Lower lobe of right lung (tissue), 2 donors: Measurements from ENCODE around the gene DCAF6. TPM values are rescaled to one million over a fixed set of nuclear protein-coding genes. Genes with fewer than 3 reads are reported as not detected.
A peak's percentile ranks its signal among the peaks of the same experiment; 100 is the strongest.

ENCODE experiments used
- ATAC-seq, 2 donors: fragments of 200-7000 bp; cut with Tn5 transposase; one replicate each; pipeline ENCODE4 v1.9.1; 2020 to 2022; ENCODE audit warnings: mild to moderate bottlenecking in 2 of 2, moderate library complexity in 2 of 2
- DNase-seq: peaks from one replicate; pipeline ENCODE4 v3.0.0-alpha.2; 2020
- H3K27ac ChIP-seq: fragments of 200-600 bp; one replicate; pipeline ENCODE4 v1.8.0; 2022
- H3K27me3 ChIP-seq: fragments of 200-600 bp; one replicate; pipeline ENCODE4 v1.8.0; 2022; ENCODE audit warnings: low read depth
- H3K36me3 ChIP-seq: fragments of 200-600 bp; one replicate; pipeline ENCODE4 v1.8.0; 2022; ENCODE audit warnings: mild to moderate bottlenecking
- H3K4me1 ChIP-seq: fragments of 200-600 bp; one replicate; pipeline ENCODE4 v1.8.0; 2022
- H3K4me3 ChIP-seq: fragments of 200-600 bp; one replicate; pipeline ENCODE4 v1.8.0; 2022; ENCODE audit warnings: mild to moderate bottlenecking
- H3K9me3 ChIP-seq: fragments of 200-600 bp; one replicate; pipeline ENCODE4 v1.8.0; 2022
- intact Hi-C: fragments of 100-400 bp; cut with DNase I; formaldehyde crosslinking; loops from one replicate; pipeline ENCODE4 v1.11.0; 2022
- total RNA-seq: library from RNA; stranded (reverse); fragmentation: NEBNext Ultra II Directional; extraction: Animal tissue kit (Norgen Biotek cat#: 25700); gene quantifications from one replicate; pipeline ENCODE4 v1.2.1, GENCODE V29; 2021
- TF ChIP-seq, protein P1 (sequence below): fragments of 200-600 bp; IDR thresholded peaks from one replicate; pipeline ENCODE4 v1.8.0; 2022; ENCODE audit warnings: antibody characterized with exemption, mild to moderate bottlenecking
- donor health status: DM: no; HTN: yes; CAD: no; lungs with severe emphysema.

DCAF6 gene
- total RNA-seq, 1 donor from 2014 or later: 50.6 TPM

DNA sequence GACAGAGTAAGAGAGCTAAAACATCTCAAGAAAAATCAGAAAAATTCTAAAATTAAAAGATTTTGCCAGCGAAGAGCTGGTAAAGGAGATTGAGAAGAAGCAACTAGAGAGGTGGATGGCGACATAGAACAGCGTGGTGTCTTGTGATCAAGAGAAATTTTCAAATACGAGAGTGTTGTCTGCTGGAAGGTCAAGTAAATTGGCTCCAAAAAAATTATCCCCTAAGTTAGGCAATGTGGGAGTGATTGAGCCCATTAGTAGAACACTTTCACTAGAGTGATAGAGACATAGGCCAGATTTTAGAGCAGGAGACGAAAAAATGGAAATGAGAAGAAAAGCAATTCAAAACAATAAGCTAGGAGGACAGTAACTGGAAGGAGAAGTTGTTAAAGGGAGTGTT lies 94.7 kb downstream of the DCAF6 start:
- Histone ChIP-seq H3K27ac (no peak overlapping the region), H3K27me3 (no peaks in the 10 kb centered on the region), H3K4me1 (no peaks in the 10 kb centered on the region), H3K4me3 (no peak overlapping the region), H3K9me3 (no peaks in the 10 kb centered on the region), H3K36me3 (no peaks in the 10 kb centered on the region)
- DNase-seq (no peak), ATAC-seq (peak in 1 of 2 donors; percentile 19)
- intact Hi-C loops: no loop called here
- TF ChIP-seq, protein P1, sequence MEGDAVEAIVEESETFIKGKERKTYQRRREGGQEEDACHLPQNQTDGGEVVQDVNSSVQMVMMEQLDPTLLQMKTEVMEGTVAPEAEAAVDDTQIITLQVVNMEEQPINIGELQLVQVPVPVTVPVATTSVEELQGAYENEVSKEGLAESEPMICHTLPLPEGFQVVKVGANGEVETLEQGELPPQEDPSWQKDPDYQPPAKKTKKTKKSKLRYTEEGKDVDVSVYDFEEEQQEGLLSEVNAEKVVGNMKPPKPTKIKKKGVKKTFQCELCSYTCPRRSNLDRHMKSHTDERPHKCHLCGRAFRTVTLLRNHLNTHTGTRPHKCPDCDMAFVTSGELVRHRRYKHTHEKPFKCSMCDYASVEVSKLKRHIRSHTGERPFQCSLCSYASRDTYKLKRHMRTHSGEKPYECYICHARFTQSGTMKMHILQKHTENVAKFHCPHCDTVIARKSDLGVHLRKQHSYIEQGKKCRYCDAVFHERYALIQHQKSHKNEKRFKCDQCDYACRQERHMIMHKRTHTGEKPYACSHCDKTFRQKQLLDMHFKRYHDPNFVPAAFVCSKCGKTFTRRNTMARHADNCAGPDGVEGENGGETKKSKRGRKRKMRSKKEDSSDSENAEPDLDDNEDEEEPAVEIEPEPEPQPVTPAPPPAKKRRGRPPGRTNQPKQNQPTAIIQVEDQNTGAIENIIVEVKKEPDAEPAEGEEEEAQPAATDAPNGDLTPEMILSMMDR: no peak

DNA sequence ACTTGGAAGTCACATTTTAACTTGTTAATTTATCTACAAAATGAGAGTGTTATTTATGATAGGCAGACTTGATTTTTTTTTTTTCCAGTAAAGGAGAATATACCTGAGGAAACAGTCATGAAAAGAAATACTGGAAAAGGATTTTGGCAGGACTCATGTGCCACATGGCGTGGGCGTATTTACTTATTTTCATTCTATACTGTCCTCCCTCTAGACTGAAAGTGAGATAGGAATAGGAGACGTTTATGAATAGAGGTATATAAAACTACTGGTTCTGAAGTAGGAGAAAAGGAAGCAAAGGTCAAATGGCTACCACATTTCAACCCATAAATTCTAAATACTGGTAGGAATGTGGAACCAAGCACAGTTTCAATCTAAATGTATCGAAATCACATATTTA lies 95.1 kb downstream of the DCAF6 start:
- H3K36me3 ChIP-seq: no peaks in the 10 kb centered on the region
- no peak overlapping the region for H3K27ac ChIP-seq
- intact Hi-C loops: no loop called here
- no peaks in the 10 kb centered on the region for H3K9me3 ChIP-seq
- no peak for ATAC-seq
- TF ChIP-seq, protein P1: no peak
- H3K4me1 ChIP-seq: no peaks in the 10 kb centered on the region
- no peak overlapping the region for H3K4me3 ChIP-seq
- DNase-seq: no peak
- no peaks in the 10 kb centered on the region for H3K27me3 ChIP-seq

DNA sequence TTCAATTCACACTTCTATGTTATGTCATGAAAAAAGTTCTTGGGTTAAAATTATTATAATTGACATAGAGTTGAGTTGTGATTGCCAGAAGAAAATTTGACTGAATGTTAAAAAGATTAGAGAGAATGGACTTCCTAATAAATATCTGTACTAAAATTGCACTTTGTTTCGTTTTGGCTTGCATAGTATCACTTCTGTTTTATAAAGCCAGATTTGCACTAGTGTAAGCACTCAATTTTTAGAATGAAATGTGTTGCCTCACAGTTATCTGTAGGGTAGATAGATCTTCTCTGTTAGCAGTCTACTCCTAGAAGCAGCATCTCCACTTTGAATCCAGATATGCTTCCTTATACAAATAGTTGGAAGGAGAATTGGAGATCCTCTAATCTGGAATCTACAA lies 95.5 kb downstream of the DCAF6 start:
- TF ChIP-seq, protein P1: no peak
- intact Hi-C loops: no loop called here
- H3K4me3 ChIP-seq: no peak overlapping the region
- DNase-seq (no peak), ATAC-seq (no peak)
- no peaks in the 10 kb centered on the region for H3K9me3 ChIP-seq
- no peak overlapping the region for H3K27ac ChIP-seq
- H3K27me3 ChIP-seq: no peaks in the 10 kb centered on the region
- H3K4me1 ChIP-seq: no peaks in the 10 kb centered on the region
- no peaks in the 10 kb centered on the region for H3K36me3 ChIP-seq

GRCh38 chr1:168035345-168035744 lies 98.9 kb downstream of the DCAF6 start:
- Histone ChIP-seq H3K9me3 (no peaks in the 10 kb centered on the region), H3K4me3 (no peak overlapping the region), H3K27ac (no peak overlapping the region), H3K36me3 (no peaks in the 10 kb centered on the region), H3K27me3 (no peaks in the 10 kb centered on the region), H3K4me1 (no peaks in the 10 kb centered on the region)
- TF ChIP-seq, protein P1: no peak
- ATAC-seq: no peak
- intact Hi-C loops: no loop called here
- DNase-seq: no peak

DNA sequence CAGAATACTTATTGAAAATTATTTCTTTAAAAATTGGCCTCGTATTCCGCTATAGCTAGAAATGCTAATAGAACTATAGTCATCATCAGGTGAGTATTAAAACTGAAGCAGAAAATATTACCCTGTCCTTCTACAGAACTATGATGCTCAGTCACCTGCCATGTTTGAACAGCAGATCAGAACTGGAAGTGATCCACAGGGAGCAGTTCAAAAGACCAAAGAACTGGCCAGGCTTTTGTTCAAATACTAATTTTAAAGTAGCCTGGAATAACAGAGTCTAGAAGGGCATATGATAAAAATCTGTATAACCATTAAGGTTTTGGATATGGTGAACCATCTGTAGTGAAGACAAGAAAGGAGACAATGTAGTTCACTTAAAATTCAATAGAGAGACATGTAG lies 105.9 kb downstream of the DCAF6 start:
- Histone ChIP-seq H3K36me3 (peaks cover 19% of the 10 kb centered on the region), H3K27me3 (no peaks in the 10 kb centered on the region), H3K4me3 (no peak overlapping the region), H3K9me3 (no peaks in the 10 kb centered on the region), H3K27ac (no peak overlapping the region), H3K4me1 (no peaks in the 10 kb centered on the region)
- TF ChIP-seq, protein P1: no peak
- no peak for DNase-seq
- intact Hi-C loops: no loop called here
- ATAC-seq: no peak

DNA sequence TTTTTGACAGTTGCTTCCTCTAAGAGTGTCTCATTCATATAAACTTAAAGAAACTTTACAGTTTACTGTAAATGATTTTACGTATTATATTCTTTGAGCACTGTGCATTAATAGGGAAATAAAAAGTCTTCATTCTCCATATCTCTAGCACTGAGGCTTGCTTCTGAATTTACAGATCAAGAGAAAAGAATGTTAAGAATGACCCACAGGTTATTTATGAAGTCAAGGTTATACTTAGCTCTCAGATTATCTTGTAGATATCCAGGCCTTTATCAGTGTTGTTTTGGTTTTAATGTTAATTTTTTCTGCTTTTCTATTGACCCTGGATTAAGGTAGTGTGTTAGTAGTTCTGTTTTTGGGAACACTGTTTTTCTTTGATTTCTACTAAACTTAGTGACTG lies 108.8 kb downstream of the DCAF6 start:
- TF ChIP-seq, protein P1: no peak
- Histone ChIP-seq H3K4me1 (no peaks in the 10 kb centered on the region), H3K4me3 (no peak overlapping the region), H3K36me3 (peaks cover 19% of the 10 kb centered on the region), H3K27me3 (no peaks in the 10 kb centered on the region), H3K9me3 (no peaks in the 10 kb centered on the region), H3K27ac (no peak overlapping the region)
- intact Hi-C loops: no loop called here
- no peak for DNase-seq
- no peak for ATAC-seq
